DMS79 (cell line): Measurements from ENCODE around the gene CLASP1.
"Not testable (repeated sequence)": the region's sequence is repeated elsewhere in the genome, so short reads cannot be mapped to it uniquely, and the experiment has no call there.

Source experiments
- DNase-seq: peaks from one replicate; lab custom pipeline; 2025; lab: John Stamatoyannopoulos, UW

CLASP1 gene

GRCh38 chr2:121579309-121579708 lies 70.0 kb downstream of the CLASP1 start:
- no peak for DNase-seq

DNA sequence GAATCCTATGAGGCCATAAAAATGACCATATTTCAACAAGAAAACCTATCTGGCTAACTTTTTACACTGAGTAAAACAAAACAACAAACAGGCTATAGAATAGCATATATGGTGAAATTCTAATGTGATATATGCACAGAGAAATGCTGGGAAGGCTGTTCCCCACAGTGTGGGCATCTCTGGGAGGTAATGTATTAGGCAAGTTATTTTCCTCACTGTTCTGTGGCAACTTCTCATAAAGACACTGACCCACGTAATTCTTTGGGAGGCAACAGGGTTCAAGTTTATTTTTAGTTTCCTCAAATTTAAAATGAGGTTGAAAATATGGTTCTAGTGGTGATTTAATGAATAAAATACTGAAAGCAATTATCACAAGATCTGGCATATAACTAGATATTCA lies 71.9 kb downstream of the CLASP1 start:
- no peak for DNase-seq

DNA sequence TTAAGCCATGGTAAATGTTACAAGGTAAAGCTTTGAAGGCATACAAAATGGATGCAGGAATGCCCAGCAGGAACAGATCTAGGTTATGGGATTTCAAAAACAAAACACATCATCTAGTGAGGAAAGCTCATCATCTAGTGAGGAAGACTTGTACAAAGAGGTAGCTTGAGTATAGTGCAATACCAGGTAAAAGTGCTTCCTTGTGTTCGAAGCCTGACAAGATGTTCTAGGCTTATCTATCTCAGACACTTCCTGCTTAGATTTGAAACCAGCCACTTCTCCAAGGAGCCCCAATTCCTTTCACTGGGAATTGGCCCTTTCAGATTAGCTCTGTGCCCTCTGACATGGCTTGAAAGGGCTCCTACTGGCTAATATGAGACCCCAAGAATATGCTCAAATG lies 73.0 kb downstream of the CLASP1 start:
- DNase-seq: no peak

GRCh38 chr2:121575800-121576199 lies 73.5 kb downstream of the CLASP1 start:
- DNase-seq: no peak

DNA sequence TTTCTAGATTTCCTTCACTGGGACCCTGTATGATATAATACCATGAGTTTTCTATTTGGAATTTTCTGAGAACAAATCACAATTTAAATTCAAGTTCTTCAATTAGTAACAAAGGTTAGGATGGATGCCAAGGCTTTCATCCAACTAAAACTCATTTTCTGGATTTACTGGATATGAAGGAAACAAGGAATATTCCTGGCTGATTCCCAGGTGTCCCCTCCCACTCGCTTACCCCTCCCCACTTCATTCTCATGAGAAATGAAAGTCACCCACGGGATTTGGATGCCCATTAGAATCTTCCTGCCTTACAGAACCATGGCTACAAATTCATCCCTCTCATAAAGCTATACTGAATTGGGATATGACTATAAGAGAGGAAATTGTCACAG lies 78.6 kb downstream of the CLASP1 start:
- DNase-seq: no peak

DNA sequence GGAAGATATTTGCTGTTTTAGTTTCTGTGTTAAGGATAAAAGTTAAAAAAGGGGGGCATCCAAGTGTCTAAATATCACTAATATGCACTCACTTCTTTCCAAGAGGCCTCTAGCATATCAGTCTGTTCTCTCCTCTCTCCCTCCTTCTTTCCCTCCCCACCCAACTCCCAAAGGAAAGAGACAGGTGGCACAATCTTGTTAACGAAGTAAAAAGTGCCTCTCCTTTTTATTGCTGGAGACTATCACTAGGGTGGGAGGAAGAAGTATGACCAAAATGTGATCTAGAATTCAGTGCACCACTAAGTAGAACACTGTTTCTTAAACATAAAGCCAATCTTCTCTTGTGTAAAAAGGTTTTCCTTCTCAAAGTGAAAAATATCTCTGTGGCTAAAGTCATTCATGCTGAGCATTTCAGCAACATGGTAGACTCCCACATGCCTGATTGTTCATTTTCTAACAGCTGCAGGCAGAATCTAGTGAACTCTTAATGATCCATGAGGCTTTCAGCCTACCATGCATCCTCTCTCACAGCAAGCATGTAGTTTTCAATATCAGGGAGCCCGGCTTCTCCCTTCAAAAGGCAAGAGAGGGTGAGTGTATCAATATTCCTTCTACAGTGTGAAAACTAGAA lies 79.1 kb downstream of the CLASP1 start:
- no peak for DNase-seq

DNA sequence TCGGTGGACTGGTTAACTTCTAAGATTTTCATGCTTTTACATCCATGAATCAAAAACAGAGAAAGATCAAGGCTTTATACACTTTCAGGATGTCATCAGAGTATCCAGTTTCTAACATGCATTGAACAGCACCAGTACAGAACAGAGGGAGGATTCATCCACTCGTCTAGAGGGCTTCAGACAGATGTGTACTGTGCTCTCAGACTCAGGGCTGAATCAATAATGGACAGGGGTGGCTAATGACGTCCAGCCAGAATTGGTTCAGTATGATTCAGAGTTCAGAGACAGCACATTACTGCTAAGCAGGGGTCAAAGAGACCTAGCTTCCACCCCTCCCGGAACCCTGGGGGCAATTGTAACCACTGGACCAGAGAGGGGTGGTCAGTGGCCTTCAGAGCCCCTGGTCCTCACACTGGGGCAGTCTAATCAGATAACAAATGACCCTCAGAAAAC lies 81.3 kb downstream of the CLASP1 start:
- no peak for DNase-seq

DNA sequence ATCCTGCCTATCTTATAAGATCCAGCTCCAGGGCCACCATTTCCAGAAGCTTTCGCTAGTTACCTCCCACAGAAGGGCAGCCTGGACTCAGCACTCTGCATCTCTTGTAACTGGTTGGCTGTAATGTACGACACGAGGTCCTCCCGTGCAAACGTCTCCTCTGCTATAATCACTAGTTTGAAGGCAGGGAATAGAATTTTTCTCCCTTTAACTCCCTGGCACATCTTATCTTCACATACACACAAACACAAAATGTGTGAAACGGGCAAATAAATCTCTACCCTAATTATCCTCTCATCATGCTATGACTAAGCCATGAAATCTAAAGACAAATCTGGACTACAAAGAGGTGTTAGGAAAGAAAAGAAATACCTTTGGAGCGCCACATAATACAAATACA lies 81.8 kb downstream of the CLASP1 start:
- DNase-seq: no peak

DNA sequence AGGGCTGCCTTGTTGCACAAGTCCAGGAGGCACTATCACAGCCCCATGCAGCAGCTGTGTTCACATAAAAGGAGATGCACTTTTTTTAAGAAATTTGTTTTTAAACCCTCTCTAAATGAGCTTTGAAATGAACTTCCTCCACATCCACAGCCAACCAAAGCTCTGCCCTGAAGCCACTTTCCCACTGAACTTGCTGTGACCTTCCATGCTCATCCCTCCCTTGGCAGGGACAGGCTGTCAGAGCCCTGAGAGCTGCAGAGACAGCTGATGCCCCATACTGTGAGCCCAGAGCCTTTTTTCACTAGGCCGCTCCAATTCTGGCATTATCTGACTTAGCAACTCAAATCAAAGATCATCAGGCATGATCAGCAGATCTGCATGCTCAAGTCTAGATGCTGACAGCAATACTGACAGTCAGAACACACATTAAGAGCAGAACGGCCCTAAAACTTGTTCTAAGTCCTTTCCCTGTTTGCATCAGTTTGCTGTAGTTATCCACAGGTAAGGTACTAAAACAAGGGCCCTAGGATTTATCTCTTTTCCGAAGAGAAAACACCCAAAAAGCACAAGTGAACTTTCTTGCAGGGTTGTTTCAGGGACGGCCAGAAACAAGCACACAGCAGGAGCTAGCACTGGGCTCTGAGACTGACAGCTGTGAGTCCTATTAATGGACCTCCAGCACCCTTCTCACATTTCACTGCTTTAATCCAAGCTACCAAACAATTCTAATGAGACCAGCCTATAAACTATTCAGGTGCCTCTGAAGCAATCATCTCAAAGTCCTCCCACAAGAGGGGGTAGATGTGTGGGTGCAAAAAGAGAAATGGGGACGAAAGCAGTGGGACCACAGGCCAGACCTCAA lies 83.6 kb downstream of the CLASP1 start:
- no peak for DNase-seq

DNA sequence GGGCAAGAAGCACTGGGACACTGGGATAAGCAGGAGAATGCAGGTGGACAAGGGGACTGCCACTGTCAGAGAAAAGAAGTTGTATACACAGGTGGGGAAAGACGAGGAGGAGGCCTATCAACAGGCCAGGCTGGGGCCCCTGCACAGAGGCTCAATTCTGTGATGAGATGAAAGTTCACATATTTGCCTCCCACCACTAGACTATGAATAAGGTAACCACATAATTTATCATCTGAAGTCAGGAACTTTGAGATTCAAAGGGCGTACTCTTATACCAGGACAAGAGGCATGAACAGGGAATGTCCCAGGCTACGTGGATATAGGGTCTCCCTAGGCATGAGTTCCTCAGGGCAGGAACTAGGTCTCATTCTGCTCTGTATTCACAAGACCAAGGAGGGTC lies 84.4 kb downstream of the CLASP1 start:
- DNase-seq: no peak

DNA sequence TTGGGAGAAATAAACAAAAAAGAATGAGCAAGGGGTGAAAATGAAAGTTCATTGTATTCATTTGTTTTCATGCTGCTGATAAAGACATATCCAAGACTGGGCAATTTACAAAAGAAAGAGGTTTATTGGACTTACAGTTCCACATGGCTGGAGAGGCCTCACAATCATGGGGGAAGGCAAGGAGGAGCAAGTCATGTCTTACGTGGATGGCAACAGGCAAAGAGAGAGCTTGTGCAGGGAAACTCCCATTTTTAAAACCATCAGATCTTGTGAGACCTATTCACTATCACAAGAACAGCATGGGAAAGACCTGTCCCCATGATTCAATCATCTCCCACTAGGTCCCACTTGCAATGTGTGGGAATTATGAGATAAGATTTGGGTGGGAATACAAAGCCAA lies 85.5 kb downstream of the CLASP1 start:
- DNase-seq: not testable (repeated sequence)

- DNase-seq: no peak
Observed at GRCh38 chr2:121562269-121563176, 86.7 kb downstream of the CLASP1 start.

DNA sequence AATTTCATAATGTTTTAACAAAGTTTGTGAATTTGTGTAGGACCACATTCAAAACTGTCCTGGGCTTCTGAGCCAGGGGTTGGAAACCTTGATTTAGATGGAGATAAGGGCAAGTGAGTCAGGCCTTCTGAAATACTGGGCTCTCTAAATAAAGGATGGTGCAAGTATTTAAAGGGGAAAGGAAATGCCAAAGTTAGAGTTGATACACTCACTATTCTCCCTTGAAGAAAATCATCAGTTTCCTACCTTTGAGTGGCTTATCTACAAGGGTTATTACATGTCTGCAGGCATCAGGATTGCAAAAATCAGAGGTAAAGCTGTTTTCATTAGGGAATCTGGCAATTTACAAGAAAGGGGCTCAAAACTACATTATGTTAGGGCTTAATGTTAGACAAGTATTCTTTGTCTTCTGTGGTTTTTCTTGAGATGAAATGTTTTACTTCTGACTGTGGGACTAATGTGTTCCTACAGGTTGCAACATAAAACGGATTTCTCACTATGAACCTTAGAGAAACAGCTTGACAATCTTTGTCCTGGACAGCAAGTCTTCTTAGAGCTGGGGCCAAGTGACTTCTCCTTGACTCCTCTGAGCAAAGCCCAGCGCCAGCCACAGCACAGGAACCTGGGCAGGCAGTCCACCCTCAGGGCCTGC lies 87.5 kb downstream of the CLASP1 start:
- no peak for DNase-seq

DNA sequence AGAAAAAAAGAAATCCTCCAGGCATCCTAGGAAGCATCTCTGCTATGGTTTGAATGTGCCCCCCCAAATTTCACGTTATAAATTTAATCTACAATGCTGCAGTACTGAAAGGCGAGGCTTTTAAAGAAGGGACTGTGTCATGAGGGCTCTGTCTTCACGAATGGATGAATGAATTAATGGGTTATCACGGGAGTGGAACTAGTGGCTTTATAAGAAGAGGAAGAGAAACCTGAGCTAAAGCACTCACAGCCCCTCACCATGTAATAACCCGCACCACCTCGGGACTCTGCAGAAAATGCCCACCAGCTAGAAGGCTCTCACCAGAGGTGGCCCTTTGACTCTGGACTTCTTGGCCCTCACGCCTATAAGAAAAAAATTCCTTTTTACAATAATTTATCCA lies 90.9 kb downstream of the CLASP1 start:
- no peak for DNase-seq

DNA sequence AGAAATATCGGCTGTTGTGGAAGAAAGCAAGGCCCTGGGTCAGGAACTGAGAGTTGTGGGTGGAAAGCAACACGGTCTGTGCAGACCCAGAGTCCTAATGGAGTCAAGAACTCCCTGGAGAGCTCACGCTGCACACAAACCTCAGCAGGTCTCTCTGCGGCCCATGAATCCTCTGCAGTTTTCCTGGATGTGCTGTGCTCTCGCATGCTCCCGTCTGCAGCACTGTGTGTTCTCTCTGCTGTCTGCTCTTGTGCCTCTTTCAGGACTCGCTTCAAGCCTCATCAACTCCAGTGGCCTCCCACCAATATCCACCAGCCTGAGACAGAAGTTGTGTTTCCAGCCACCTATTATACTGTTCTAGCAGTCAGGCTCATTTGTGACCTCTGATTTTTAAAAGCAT lies 94.3 kb downstream of the CLASP1 start:
- no peak for DNase-seq

GRCh38 chr2:121552477-121553180 lies 96.6 kb downstream of the CLASP1 start:
- DNase-seq: not testable (repeated sequence)

DNA sequence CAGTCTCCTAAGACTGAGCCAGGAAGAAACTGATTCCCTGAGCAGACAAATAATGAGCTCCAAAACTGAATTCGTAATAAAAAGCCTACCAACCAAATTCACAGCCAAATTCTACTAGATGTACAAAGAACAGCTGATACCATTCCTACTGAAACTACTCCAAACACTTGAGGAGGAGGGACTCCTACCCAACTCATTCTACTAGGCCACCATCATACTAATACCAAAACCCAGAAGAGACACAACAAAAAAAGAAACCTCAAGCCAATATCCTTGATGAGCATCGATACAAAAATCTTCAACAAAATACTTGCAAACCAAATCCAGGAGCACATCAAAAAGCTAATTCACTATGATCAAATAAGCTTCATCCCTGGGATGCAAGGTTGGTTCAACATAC lies 98.6 kb downstream of the CLASP1 start:
- no peak for DNase-seq

- DNase-seq: no peak
Observed at GRCh38 chr2:121547646-121548045, 101.6 kb downstream of the CLASP1 start.

DNA sequence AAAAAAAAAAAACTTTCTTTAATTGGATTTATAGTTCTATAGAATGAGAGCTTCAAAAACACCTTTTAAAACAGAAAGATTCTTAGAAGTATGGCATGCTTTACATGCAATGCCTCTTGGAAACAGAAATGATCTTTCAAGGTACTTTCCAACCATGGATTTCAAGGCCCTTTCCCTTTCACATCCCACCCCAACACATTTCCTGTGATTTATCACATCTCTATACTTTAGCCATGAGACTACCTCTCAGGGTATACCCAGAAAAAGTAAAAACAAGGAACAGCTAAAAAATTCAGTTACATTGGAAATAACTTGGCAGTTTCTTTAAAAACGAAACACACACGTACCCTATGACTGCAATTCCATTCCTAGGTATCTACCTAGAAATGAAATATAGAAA lies 103.3 kb downstream of the CLASP1 start:
- DNase-seq: no peak

DNA sequence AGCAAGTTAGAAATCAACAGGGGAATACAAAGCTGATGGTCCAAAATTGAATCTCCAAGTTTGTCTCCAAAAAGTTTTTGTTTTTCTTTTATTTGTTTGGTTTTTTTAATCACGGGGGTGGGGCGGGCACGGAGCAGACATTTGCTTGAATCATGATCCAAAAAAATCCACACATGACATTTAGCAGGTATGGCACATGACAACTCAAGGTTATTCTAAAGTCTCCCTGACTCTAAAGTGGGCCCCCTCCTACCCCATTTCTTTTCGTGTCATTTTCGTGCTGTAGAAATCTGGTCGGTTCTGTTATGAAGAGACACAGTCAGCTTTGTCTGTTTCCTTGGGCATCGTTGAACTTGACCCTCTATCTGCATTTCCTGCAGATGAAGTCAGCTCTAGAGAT lies 104.0 kb downstream of the CLASP1 start:
- DNase-seq: no peak

DNA sequence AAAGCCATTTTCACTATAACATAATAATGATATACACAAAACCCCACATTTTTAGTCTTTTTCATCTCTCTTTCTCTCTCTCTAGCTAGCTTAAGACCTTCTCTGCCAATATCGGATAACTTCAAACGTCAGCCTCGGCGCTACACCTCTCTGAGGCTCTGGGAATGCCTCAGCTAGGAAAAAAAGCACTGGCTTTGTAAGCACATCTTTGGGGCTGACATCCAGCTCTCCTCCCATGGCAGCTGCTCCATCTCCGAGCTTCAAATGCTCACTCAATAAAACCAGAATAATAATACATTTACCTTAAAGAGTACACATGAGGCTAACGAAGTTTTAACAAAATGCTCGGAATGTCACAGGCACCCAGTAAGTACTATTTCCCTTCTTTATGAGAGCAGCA lies 107.8 kb downstream of the CLASP1 start:
- no peak for DNase-seq
